Stimulated activated CD4-positive, alpha-beta T cell treated with anti-CD3 and anti-CD28 coated beads, Interleukin-1b, Interleukin-23, amount 100 ng/mL, for 1 hour (primary cell): ENCODE results near the gene F2RL3.
"Not testable (repeated sequence)": the region's sequence is repeated elsewhere in the genome, so short reads cannot be mapped to it uniquely, and the experiment has no call there.

Experiments
- DNase-seq, 2 donors: peaks; one replicate each; pipeline ENCODE4 v3.0.0-alpha.2; 2020; ENCODE audit warnings: low read depth in 2 of 2

Gene F2RL3

GRCh38 chr19:16874978-16875299, 13.9 kb upstream of the F2RL3 start:
- DNase-seq: not testable (repeated sequence)

DNA sequence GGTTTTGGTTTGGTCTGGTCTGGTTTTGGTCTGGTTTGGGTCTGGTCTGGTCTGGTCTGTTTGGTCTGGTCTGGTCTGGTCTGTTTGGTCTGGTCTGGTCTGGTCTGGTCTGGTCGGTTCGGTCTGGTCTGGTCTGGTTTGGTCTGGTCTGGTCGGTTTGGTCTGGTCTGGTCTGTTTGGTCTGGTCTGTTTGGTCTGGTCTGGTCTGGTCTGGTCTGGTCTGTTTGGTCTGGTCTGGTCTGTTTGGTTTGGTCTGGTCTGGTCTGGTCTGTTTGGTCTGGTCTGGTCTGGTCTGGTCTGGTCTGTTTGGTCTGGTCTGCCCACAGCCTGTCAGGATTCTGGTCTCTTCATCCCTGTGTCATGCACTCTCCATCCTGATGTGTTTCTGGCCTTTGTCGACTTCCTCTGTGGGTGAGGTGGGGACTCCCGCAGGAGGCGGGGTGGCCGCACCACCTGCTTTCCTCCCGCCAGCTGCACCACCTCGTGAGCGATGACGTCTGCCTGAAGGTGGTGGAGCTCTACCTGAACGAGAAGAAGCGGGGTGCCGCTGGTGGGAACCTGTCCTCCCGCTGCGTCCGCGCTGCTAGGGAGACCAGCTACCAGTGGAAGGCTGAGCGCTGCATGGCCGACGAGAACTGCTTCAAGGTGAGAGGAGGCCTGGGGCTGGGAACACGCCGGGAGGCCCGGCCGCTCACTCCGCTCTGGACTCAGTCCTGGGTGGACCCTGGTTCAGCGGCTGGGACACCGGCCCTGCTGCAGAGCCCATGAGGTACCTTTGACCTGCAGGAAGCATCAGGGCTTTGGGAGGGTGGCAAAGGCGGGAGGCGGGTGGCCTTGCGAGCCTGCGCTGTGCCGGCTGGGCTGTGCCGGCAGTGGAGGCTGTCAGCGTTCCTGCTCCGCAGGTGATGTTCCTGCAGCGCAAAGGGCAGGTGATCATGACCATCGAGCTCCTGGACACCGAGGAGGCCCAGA, 12.9 kb upstream of the F2RL3 start:
- no peak for DNase-seq

GRCh38 chr19:16876904-16877361, 11.9 kb upstream of the F2RL3 start:
- DNase-seq: no peak

- DNase-seq: no peak
These were observed 11.2 kb upstream of the F2RL3 start for GRCh38 chr19:16877581-16877980.

- no peak for DNase-seq
These were observed 10.4 kb upstream of the F2RL3 start for GRCh38 chr19:16878181-16878965.

DNA sequence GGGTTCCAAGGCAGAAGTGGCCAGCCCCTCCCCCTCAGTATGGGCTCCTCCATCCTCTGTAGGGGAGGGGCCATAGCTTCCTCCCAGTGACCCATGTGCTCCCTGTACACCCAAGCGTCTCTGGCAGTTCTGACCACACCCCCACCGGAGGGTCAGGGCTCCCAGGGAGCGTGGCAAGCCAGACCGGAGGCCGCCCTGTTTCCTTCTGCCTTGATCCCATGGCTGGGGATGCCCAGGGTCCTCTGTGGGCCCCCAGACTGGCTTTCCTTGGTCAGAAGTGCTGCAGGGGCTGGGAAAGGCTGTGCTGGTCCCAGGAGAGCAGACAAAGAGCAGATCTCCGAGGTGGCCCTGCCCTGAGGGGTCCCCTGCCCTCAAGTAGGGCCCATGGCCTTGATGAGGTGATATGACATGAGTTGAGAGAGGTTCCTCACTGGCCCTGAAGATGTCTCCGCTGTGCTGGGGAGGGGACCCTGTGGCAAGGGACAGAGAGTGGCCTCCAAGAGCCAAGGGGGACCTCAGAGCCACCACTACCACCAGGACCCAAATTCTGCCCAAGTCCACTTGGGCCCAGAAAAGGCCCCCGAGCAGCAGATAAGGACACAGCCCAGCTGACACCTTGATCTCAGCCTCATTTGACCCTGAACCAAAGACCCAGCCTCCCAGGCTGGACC, 7.8 kb upstream of the F2RL3 start:
- no peak for DNase-seq

DNA sequence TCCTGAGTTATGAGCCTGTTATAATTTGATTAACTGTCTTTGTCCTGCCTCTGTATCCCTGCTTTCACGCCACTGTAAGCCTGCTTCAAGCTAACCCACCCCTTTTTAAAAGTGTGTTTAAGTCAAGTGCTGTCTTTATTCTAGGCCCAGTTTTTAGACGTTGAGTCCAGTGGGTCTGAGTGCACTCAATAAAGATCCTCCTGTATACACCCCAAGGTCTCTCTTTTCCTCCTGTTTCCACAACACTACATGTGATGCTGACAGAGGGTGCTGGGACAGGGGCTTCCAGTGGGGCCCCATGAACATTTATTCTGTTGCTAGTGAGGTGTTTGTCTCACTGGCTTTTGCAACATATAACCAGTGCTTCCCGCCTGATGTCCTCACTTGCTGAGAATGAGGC, 6.7 kb upstream of the F2RL3 start:
- DNase-seq: no peak

DNA sequence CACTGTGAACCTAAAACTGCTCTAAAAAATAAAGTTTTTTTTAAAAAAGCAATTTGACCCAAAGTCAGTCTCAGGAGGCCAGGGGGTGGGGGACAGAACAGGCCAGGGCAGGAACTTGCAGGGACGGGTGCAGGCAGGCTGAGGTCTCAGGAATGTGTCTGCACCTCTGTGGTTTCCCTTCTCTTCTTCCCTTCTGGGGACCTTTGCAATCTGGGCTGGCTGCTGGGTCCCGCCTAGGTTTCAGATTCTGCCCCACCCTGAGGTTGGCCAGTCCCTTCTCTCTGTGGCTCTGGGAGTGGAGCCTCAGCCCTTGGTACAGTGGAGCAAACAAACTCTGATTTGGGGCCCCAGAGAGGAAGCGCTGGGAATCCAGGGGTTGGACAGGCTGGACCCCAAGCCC, 5.3 kb upstream of the F2RL3 start:
- DNase-seq: no peak

- DNase-seq: no peak
These were observed 3.6 kb upstream of the F2RL3 start for GRCh38 chr19:16885166-16885565.

GRCh38 chr19:16886305-16886880, 2.4 kb upstream of the F2RL3 start:
- DNase-seq: no peak

GRCh38 chr19:16887353-16888265, 1.2 kb upstream of the F2RL3 start:
- no peak for DNase-seq

DNA sequence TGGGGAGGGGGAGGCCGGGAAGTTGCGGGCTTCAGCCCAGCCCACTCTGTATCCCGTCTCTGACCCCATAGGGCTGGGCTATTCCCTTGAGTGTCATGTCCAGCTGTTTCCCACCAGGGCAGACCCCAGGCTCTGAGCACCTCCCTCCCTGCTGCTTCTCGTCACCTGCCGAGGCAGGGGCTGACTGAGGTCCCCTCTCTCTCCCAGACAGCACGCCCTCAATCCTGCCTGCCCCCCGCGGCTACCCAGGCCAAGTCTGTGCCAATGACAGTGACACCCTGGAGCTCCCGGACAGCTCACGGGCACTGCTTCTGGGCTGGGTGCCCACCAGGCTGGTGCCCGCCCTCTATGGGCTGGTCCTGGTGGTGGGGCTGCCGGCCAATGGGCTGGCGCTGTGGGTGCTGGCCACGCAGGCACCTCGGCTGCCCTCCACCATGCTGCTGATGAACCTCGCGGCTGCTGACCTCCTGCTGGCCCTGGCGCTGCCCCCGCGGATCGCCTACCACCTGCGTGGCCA, 625 bp downstream of the F2RL3 start:
- no peak for DNase-seq

DNA sequence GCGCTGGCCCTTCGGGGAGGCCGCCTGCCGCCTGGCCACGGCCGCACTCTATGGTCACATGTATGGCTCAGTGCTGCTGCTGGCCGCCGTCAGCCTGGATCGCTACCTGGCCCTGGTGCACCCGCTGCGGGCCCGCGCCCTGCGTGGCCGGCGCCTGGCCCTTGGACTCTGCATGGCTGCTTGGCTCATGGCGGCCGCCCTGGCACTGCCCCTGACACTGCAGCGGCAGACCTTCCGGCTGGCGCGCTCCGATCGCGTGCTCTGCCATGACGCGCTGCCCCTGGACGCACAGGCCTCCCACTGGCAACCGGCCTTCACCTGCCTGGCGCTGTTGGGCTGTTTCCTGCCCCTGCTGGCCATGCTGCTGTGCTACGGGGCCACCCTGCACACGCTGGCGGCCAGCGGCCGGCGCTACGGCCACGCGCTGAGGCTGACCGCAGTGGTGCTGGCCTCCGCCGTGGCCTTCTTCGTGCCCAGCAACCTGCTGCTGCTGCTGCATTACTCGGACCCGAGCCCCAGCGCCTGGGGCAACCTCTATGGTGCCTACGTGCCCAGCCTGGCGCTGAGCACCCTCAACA, 1.2 kb downstream of the F2RL3 start:
- DNase-seq: no peak

DNA sequence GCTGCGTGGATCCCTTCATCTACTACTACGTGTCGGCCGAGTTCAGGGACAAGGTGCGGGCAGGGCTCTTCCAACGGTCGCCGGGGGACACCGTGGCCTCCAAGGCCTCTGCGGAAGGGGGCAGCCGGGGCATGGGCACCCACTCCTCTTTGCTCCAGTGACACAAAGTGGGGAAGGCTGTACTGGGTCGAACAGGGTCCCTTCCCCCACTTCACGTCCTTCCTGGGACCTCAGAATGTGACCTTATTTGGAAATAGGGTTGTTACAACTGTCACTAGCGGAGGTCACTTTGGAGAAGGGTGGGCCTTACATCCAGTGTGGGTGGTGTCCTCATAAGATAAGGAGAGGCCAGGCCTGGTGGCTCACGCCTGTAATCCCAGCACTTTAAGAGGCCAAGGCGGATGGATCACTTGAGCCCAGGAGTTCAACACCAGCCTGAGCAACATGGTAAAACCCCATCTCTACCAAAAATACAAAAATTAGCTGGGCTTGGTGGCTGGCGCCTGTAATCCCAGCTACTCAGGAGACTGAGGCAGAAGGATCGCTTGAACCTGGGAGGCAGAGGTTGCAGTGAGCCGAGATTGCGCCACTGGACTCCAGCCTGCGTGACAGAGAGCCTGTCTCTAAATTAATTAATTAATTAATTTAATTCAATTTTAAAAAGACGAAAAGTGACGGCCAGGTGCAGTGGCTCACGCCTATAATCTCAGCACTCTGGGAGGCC, 1.8 kb downstream of the F2RL3 start:
- DNase-seq: no peak

DNA sequence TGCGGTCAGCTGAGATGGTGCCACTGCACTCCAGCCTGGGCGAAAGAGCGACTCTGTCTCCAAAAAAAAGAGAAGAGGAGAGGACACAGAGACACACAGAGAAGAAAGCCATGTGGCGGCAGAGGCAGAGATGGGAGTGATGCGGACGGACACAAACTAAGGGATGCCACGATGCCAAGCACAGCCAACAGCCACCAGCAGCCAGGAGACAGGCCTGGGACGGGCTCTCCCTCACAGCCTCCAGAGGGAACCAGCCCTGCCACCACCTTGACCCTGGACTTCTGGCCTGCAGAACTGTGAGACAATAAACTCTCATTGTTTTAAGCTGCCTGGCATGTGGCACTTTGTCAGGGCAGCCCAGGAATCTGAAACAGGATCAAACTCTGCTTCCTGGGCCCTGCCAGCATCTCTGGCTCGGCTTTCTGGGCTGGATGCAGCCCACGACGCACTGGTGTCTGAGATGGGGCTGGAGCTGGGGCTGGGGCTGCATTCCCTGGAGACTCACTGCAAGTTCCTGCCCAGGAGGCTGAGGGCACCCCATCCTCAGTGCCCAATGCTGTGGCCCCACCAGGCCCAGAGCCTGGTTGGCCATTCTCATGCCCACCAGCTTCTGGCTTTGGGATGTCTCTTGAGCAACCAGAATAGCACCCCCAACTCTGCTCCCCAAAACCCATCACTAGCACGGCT, 3.0 kb downstream of the F2RL3 start:
- no peak for DNase-seq

DNA sequence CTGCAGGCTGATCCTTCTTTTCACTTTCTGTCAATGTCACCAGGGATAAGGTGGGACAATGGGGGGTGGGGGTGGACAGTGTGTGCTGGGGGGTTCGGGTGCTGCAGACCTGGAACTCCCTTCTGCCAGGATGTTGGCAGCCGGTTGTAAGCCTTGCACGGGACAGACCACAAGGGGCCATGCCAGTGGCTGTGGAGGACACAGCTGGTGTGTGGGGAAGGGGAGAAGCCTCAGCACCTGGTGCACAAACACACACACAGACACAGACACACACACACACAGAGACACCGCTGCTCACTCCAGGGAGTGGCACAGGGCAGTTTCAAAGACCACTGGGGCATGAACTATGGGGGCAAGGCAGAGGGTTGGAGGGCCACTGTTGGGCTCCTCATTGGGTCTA, 3.6 kb downstream of the F2RL3 start:
- no peak for DNase-seq

DNA sequence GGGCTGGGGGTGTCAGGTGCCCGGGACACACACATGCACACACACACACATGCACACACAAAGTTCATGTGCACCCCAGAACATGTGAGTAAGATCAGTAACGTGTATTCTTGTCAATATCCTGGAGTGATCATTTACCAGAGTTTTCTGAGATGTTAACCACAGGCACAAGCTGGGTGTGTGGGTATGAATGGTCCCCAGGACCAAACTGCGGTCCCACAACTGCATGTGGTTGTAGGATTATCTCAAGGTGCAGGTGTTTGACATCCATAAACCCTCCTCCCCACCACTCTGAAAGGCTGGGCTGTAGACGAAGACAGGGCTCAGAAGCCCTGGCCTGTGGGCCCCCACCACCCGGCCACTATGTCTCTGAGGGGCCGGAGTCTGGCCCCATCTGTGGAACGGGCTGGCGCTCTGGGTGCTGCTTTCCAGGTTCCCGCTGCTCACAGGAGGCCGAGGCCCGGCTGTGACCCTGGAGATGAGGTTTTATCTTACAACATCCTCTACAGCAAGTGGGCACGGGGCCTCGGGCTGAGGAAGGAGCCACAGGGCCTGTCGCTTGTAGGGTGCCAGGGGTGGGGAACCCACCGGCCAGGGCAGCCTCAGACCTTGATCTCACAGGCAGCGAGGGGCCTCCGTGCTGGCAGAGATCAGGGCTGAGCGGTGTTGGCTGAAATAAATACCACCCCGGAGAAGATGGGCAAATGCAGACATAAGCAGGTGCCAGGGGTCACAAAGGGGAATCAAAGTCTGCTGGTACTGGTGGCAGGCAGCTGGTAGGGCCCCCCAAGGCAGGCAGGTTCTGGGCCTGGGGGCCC, 4.3 kb downstream of the F2RL3 start:
- no peak for DNase-seq

DNA sequence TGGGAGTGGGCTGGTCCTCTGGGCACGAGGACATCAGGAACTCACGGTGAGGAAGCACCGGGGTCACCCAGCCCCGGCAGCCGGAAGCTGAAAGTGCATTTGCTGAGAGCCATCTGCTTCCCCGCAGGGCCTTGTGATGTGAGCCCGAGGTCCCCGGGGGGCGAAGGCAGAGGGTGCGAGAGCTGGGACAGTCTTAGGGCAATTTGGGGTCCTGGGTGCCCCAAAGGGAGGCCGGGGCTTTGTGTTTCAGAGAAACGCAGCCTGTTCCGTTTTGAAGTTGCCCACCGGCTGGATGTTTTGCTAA, 4.8 kb downstream of the F2RL3 start:
- no peak for DNase-seq
